Measurements from ENCODE around the gene TMX1.
"Not testable (repeated sequence)": the region's sequence is repeated elsewhere in the genome, so short reads cannot be mapped to it uniquely, and the experiment has no call there.

TMX1 gene

DNA sequence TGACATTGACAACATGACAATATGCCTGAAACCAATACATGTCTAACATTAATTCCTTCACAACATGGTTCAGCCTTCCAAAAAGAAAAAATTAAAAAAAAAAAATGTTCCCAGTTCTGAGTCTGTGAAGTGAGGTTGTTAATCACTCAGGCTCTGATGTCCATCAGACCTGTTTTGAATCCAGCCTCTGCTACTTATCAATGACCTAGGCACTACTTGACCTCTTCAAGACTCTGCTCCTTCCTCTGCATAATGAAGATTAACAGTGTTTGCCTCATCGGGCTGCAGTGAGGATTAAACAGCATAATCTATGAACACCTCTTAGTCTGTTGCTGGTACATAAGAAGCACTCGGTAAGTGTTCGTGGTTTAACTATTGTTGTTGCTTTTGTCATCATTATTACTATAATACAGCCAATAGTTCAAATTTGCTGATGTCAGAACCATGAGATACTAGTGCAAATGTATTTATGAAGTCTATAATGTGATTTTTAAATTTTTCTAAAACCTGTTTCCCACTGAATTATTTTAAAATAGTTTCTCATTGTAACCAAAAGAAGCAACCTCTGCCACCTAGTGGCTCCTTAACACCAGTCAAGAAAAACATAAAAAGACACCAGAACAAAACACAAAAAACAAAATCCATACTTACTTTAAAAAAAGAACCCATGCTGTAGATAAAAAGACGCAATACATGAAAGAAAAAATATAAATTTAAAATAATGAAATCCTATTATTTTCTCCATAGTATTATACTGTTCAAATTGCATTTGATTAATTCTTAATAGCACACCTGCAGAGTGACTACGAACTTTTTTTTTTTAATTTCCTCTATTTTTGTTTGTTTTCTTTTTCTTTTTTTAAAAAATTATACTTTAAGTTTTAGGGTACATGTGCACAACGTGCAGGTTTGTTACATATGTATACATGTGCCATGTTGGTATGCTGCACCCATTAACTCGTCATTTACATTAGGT lies 20.3 kb upstream of the TMX1 start:
- H2AFZ ChIP-seq (ENCODE audit: low read depth, low read length, severe bottlenecking) = no peak overlapping the region
- H3K79me2 ChIP-seq (ENCODE audit: insufficient read depth, low read length) = no peaks in the 10 kb centered on the region
- TF ChIP-seq EZH2phosphoT487 (conservative IDR thresholded peaks at IDR 0.05; ENCODE audit: low read length) = no peak
- TF ChIP-seq, protein P1, sequence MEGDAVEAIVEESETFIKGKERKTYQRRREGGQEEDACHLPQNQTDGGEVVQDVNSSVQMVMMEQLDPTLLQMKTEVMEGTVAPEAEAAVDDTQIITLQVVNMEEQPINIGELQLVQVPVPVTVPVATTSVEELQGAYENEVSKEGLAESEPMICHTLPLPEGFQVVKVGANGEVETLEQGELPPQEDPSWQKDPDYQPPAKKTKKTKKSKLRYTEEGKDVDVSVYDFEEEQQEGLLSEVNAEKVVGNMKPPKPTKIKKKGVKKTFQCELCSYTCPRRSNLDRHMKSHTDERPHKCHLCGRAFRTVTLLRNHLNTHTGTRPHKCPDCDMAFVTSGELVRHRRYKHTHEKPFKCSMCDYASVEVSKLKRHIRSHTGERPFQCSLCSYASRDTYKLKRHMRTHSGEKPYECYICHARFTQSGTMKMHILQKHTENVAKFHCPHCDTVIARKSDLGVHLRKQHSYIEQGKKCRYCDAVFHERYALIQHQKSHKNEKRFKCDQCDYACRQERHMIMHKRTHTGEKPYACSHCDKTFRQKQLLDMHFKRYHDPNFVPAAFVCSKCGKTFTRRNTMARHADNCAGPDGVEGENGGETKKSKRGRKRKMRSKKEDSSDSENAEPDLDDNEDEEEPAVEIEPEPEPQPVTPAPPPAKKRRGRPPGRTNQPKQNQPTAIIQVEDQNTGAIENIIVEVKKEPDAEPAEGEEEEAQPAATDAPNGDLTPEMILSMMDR (IDR thresholded peaks at IDR 0.05; ENCODE audit: insufficient read depth, low read length, poor library complexity, severe bottlenecking) = peak; percentile 79
- H3K9me2 ChIP-seq (replicated peaks; ENCODE audit: insufficient read depth, low read length) = no peaks in the 10 kb centered on the region
- no peak overlapping the region for H3K9ac ChIP-seq (ENCODE audit: low read length)
- H3K4me3 ChIP-seq (ENCODE audit: insufficient read depth, low read length, poor library complexity, severe bottlenecking) = no peak overlapping the region
- H3F3A ChIP-seq (ENCODE audit: insufficient read depth) = no peaks in the 10 kb centered on the region; the same call in 1 of the 2 replicates
- no peaks in the 10 kb centered on the region for H3K36me3 ChIP-seq (ENCODE audit: low read length)
- H3K4me2 ChIP-seq (ENCODE audit: low read depth, low read length, poor library complexity, severe bottlenecking) = no peak overlapping the region
- no peaks in the 10 kb centered on the region for H3K27me3 ChIP-seq (ENCODE audit: low read length)
- H4K20me1 ChIP-seq (ENCODE audit: low read depth, low read length) = no peaks in the 10 kb centered on the region
- H3K9me3 ChIP-seq (ENCODE audit: insufficient read depth, low read length) = 0 out of 2 replicates have a peak, but pooled peaks cover 3% of the 10 kb centered on the region
- H3K27ac ChIP-seq (ENCODE audit: low read depth, low read length) = no peak overlapping the region

DNA sequence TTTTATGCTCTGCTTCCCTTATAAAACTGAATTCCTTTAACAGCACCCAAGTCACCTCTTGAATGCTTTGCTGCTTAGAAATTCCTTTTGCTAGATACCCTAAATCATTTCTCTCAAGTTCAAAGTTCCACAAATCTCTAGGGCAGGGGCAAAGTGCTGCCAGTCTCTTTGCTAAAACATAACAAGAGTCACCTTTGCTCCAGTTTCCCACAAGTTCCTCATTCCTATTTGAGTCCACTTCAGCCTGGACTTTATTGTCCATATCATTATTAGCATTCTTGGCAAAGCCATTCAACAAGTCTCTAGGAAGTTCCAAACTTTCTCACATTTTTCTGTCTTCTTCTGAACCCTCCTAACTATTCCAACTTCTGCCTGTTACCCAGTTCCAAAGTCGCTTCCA lies 16.6 kb upstream of the TMX1 start:
- H3F3A ChIP-seq (ENCODE audit: insufficient read depth); H3K4me3 ChIP-seq (ENCODE audit: insufficient read depth, low read length, poor library complexity, severe bottlenecking); H3K79me2 ChIP-seq (ENCODE audit: insufficient read depth, low read length); H3K9ac ChIP-seq (ENCODE audit: low read length); H3K9me3 ChIP-seq (ENCODE audit: insufficient read depth, low read length); H4K20me1 ChIP-seq (ENCODE audit: low read depth, low read length); H3K36me3 ChIP-seq (ENCODE audit: low read length); H3K4me2 ChIP-seq (ENCODE audit: low read depth, low read length, poor library complexity, severe bottlenecking); H3K27ac ChIP-seq (ENCODE audit: low read depth, low read length); H3K27me3 ChIP-seq (ENCODE audit: low read length); H2AFZ ChIP-seq (ENCODE audit: low read depth, low read length, severe bottlenecking); H3K9me2 ChIP-seq (replicated peaks; ENCODE audit: insufficient read depth, low read length): not testable (repeated sequence)

DNA sequence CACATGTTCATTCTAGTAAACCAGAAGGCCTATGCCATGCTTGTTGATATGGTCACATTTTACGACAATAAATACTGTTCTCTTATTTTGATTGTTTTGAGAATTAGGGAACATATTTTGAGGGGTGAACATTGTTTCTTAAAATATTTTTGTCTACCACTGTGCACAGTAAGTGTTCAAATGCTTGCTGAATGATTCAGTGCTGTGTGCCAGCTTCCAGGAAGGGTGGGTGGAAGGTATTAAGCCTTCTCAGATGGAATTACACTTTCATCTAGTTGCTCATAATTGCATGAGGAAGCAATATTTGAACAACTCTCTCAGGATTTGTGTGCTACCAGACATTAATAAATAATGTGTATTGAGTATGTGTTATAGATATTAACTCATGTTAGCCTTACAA lies 15.5 kb upstream of the TMX1 start:
- Histone ChIP-seq H3K4me2 (ENCODE audit: low read depth, low read length, poor library complexity, severe bottlenecking) (no peak overlapping the region), H3K4me3 (ENCODE audit: insufficient read depth, low read length, poor library complexity, severe bottlenecking) (no peak overlapping the region), H3K9ac (ENCODE audit: low read length) (no peak overlapping the region), H3K27me3 (ENCODE audit: low read length) (no peaks in the 10 kb centered on the region), H4K20me1 (ENCODE audit: low read depth, low read length) (no peaks in the 10 kb centered on the region), H3F3A (ENCODE audit: insufficient read depth) (no peaks in the 10 kb centered on the region; the same call in 1 of the 2 replicates), H3K9me3 (ENCODE audit: insufficient read depth, low read length) (0 out of 2 replicates have a peak, but pooled peaks cover 3% of the 10 kb centered on the region), H3K27ac (ENCODE audit: low read depth, low read length) (no peak overlapping the region), H3K79me2 (ENCODE audit: insufficient read depth, low read length) (no peaks in the 10 kb centered on the region), H3K36me3 (ENCODE audit: low read length) (no peaks in the 10 kb centered on the region), H3K9me2 (replicated peaks; ENCODE audit: insufficient read depth, low read length) (no peaks in the 10 kb centered on the region), H2AFZ (ENCODE audit: low read depth, low read length, severe bottlenecking) (no peak overlapping the region)
- TF ChIP-seq EZH2phosphoT487 (conservative IDR thresholded peaks at IDR 0.05; ENCODE audit: low read length) = no peak
- TF ChIP-seq, protein P1 (IDR thresholded peaks at IDR 0.05; ENCODE audit: insufficient read depth, low read length, poor library complexity, severe bottlenecking) = no peak

DNA sequence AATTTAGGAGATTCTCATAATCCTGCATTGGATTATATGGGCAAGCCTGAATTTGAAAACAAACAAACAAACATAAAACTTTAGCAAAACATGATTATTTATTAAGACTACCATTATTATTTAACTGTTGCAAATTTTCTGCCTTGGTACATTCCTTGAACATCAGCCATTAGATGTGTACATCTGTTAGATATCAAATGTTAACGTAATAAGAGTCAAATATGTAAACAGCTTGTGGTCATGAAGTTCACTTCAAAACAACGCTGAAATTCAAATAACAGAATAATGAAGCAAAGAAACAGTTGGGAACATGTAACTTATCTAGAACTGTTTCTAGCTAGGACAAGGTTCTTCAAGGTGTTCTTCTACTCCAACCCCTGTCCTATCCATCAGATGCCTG lies 14.3 kb upstream of the TMX1 start:
- Histone ChIP-seq H3K9me2 (replicated peaks; ENCODE audit: insufficient read depth, low read length) (no peaks in the 10 kb centered on the region), H3F3A (ENCODE audit: insufficient read depth) (no peaks in the 10 kb centered on the region), H3K79me2 (ENCODE audit: insufficient read depth, low read length) (no peaks in the 10 kb centered on the region), H3K9ac (ENCODE audit: low read length) (no peak overlapping the region), H4K20me1 (ENCODE audit: low read depth, low read length) (no peaks in the 10 kb centered on the region), H3K4me3 (ENCODE audit: insufficient read depth, low read length, poor library complexity, severe bottlenecking) (no peak overlapping the region), H2AFZ (ENCODE audit: low read depth, low read length, severe bottlenecking) (no peak overlapping the region), H3K4me2 (ENCODE audit: low read depth, low read length, poor library complexity, severe bottlenecking) (no peak overlapping the region), H3K27me3 (ENCODE audit: low read length) (no peaks in the 10 kb centered on the region), H3K27ac (ENCODE audit: low read depth, low read length) (no peak overlapping the region), H3K36me3 (ENCODE audit: low read length) (no peaks in the 10 kb centered on the region), H3K9me3 (ENCODE audit: insufficient read depth, low read length) (0 out of 2 replicates have a peak, but pooled peaks cover 3% of the 10 kb centered on the region)
- TF ChIP-seq EZH2phosphoT487 (conservative IDR thresholded peaks at IDR 0.05; ENCODE audit: low read length) = no peak
- TF ChIP-seq, protein P1 (IDR thresholded peaks at IDR 0.05; ENCODE audit: insufficient read depth, low read length, poor library complexity, severe bottlenecking) = no peak
